Measurements from ENCODE around the gene NTRK1. TPM values are rescaled to one million over a fixed set of nuclear protein-coding genes. Genes with fewer than 3 reads are reported as not detected.

The NTRK1 gene
- total and polyA plus RNA-seq, 9 donors: 0.35 to 1.9 (median 0.88) TPM

GRCh38 chr1:156816561-156817328 is 43.9 kb upstream of the NTRK1 start, which contains the start of gene SH2D2A:
Gene SH2D2A, minus strand, starts transcription at chr1:156816848. Its CDS starts 140 bp downstream, at chr1:156816708.
- H3K27ac ChIP-seq (ENCODE audit: low read length): peak within 1 kb of the TSS; percentile 23
- 100% methylated on average over 1 of the region's 10 CpGs for WGBS (ENCODE audit: insufficient coverage)

GRCh38 chr1:156821801-156822200 is 38.9 kb upstream of the NTRK1 start:
- H3K4me1 ChIP-seq (ENCODE audit: control insufficient read depth, insufficient read depth, low read length): peaks cover 5% of the 10 kb centered on the region
- no peak overlapping the region for H3K4me3 ChIP-seq (ENCODE audit: low read length)
- peaks cover 6% of the 10 kb centered on the region for H3K27me3 ChIP-seq (ENCODE audit: control insufficient read depth, insufficient read depth, low read length)
- H3K9me3 ChIP-seq (replicated peaks; ENCODE audit: control insufficient read depth, low read depth, low read length): no peaks in the 10 kb centered on the region
- H3K27ac ChIP-seq (ENCODE audit: low read length): no peak overlapping the region
- WGBS (ENCODE audit: insufficient coverage): no CpG with 5 or more reads among the region's 4 CpGs
- no peak for DNase-seq
- H3K36me3 ChIP-seq (ENCODE audit: control insufficient read depth, insufficient read depth, low read length): no peaks in the 10 kb centered on the region

More at GRCh38 chr1:156816561-156817328, 43.9 kb upstream of the NTRK1 start, which contains the start of gene SH2D2A:
- H3K4me1 ChIP-seq (ENCODE audit: control insufficient read depth, insufficient read depth, low read length): peaks cover 43% of the 10 kb centered on the region
- peaks cover 23% of the 10 kb centered on the region for H3K27me3 ChIP-seq (ENCODE audit: control insufficient read depth, insufficient read depth, low read length)
- DNase-seq: peak; percentile 77
- no peaks in the 10 kb centered on the region for H3K36me3 ChIP-seq (ENCODE audit: control insufficient read depth, insufficient read depth, low read length)
- H3K9me3 ChIP-seq (replicated peaks; ENCODE audit: control insufficient read depth, low read depth, low read length): no peaks in the 10 kb centered on the region
- H3K4me3 ChIP-seq (ENCODE audit: low read length): peak within 1 kb of the TSS; percentile 4

- no peak overlapping the region for H3K27ac ChIP-seq (ENCODE audit: low read length)
- H3K4me1 ChIP-seq (ENCODE audit: control insufficient read depth, insufficient read depth, low read length): no peaks in the 10 kb centered on the region
- no peak for DNase-seq
- peaks cover 8% of the 10 kb centered on the region for H3K27me3 ChIP-seq (ENCODE audit: control insufficient read depth, insufficient read depth, low read length)
- WGBS (ENCODE audit: insufficient coverage): no CpG with 5 or more reads among the region's 1 CpG
- H3K4me3 ChIP-seq (ENCODE audit: low read length): no peak overlapping the region
- no peaks in the 10 kb centered on the region for H3K9me3 ChIP-seq (replicated peaks; ENCODE audit: control insufficient read depth, low read depth, low read length)
- no peaks in the 10 kb centered on the region for H3K36me3 ChIP-seq (ENCODE audit: control insufficient read depth, insufficient read depth, low read length)
These were observed 38.0 kb upstream of the NTRK1 start for GRCh38 chr1:156822680-156823079.

GRCh38 chr1:156823210-156823790 is 37.4 kb upstream of the NTRK1 start:
- Histone ChIP-seq H3K9me3 (replicated peaks; ENCODE audit: control insufficient read depth, low read depth, low read length) (no peaks in the 10 kb centered on the region), H3K27me3 (ENCODE audit: control insufficient read depth, insufficient read depth, low read length) (peaks cover 9% of the 10 kb centered on the region), H3K4me3 (ENCODE audit: low read length) (no peak overlapping the region), H3K36me3 (ENCODE audit: control insufficient read depth, insufficient read depth, low read length) (no peaks in the 10 kb centered on the region), H3K4me1 (ENCODE audit: control insufficient read depth, insufficient read depth, low read length) (no peaks in the 10 kb centered on the region), H3K27ac (ENCODE audit: low read length) (no peak overlapping the region)
- no peak for DNase-seq
- 60% methylated on average over 1 of the region's 5 CpGs for WGBS (ENCODE audit: insufficient coverage)

- peaks cover 18% of the 10 kb centered on the region for H3K27me3 ChIP-seq (ENCODE audit: control insufficient read depth, insufficient read depth, low read length)
- no peak overlapping the region for H3K4me3 ChIP-seq (ENCODE audit: low read length)
- no peaks in the 10 kb centered on the region for H3K4me1 ChIP-seq (ENCODE audit: control insufficient read depth, insufficient read depth, low read length)
- H3K36me3 ChIP-seq (ENCODE audit: control insufficient read depth, insufficient read depth, low read length): no peaks in the 10 kb centered on the region
- WGBS (ENCODE audit: insufficient coverage): no CpG with 5 or more reads among the region's 1 CpG
- H3K9me3 ChIP-seq (replicated peaks; ENCODE audit: control insufficient read depth, low read depth, low read length): no peaks in the 10 kb centered on the region
- no peak overlapping the region for H3K27ac ChIP-seq (ENCODE audit: low read length)
- peak; percentile 58 for DNase-seq
These were observed 34.0 kb upstream of the NTRK1 start for GRCh38 chr1:156826630-156827029.

- Histone ChIP-seq H3K27me3 (ENCODE audit: control insufficient read depth, insufficient read depth, low read length) (peaks cover 22% of the 10 kb centered on the region), H3K36me3 (ENCODE audit: control insufficient read depth, insufficient read depth, low read length) (no peaks in the 10 kb centered on the region), H3K4me3 (ENCODE audit: low read length) (no peak overlapping the region), H3K4me1 (ENCODE audit: control insufficient read depth, insufficient read depth, low read length) (no peaks in the 10 kb centered on the region), H3K9me3 (replicated peaks; ENCODE audit: control insufficient read depth, low read depth, low read length) (no peaks in the 10 kb centered on the region), H3K27ac (ENCODE audit: low read length) (no peak overlapping the region)
- no peak for DNase-seq
- 68% methylated on average over 7 of the region's 18 CpGs for WGBS (ENCODE audit: insufficient coverage)
These were observed 32.1 kb upstream of the NTRK1 start for GRCh38 chr1:156828400-156829124.

- no peaks in the 10 kb centered on the region for H3K4me1 ChIP-seq (ENCODE audit: control insufficient read depth, insufficient read depth, low read length)
- H3K36me3 ChIP-seq (ENCODE audit: control insufficient read depth, insufficient read depth, low read length): no peaks in the 10 kb centered on the region
- no peak for DNase-seq
- no peak overlapping the region for H3K4me3 ChIP-seq (ENCODE audit: low read length)
- no peak overlapping the region for H3K27ac ChIP-seq (ENCODE audit: low read length)
- peaks cover 48% of the 10 kb centered on the region for H3K27me3 ChIP-seq (ENCODE audit: control insufficient read depth, insufficient read depth, low read length)
- no peaks in the 10 kb centered on the region for H3K9me3 ChIP-seq (replicated peaks; ENCODE audit: control insufficient read depth, low read depth, low read length)
- 45% methylated on average over 4 of the region's 5 CpGs for WGBS (ENCODE audit: insufficient coverage)
These were observed 28.2 kb upstream of the NTRK1 start for GRCh38 chr1:156832434-156832833.

- peaks cover 49% of the 10 kb centered on the region for H3K27me3 ChIP-seq (ENCODE audit: control insufficient read depth, insufficient read depth, low read length)
- WGBS (ENCODE audit: insufficient coverage): no CpG with 5 or more reads among the region's 2 CpGs
These were observed 27.1 kb upstream of the NTRK1 start for GRCh38 chr1:156833603-156834002.

GRCh38 chr1:156834322-156834721 is 26.3 kb upstream of the NTRK1 start:
- H3K4me1 ChIP-seq (ENCODE audit: control insufficient read depth, insufficient read depth, low read length): no peaks in the 10 kb centered on the region
- DNase-seq: no peak
- 43% methylated on average over 1 of the region's 3 CpGs for WGBS (ENCODE audit: insufficient coverage)
- no peak overlapping the region for H3K27ac ChIP-seq (ENCODE audit: low read length)
- H3K4me3 ChIP-seq (ENCODE audit: low read length): no peak overlapping the region
- H3K36me3 ChIP-seq (ENCODE audit: control insufficient read depth, insufficient read depth, low read length): no peaks in the 10 kb centered on the region
- H3K9me3 ChIP-seq (replicated peaks; ENCODE audit: control insufficient read depth, low read depth, low read length): no peaks in the 10 kb centered on the region
- peaks cover 53% of the 10 kb centered on the region for H3K27me3 ChIP-seq (ENCODE audit: control insufficient read depth, insufficient read depth, low read length)

More at GRCh38 chr1:156833603-156834002, 27.1 kb upstream of the NTRK1 start:
- Histone ChIP-seq H3K36me3 (ENCODE audit: control insufficient read depth, insufficient read depth, low read length) (no peaks in the 10 kb centered on the region), H3K4me1 (ENCODE audit: control insufficient read depth, insufficient read depth, low read length) (no peaks in the 10 kb centered on the region), H3K27ac (ENCODE audit: low read length) (no peak overlapping the region), H3K9me3 (replicated peaks; ENCODE audit: control insufficient read depth, low read depth, low read length) (no peaks in the 10 kb centered on the region), H3K4me3 (ENCODE audit: low read length) (no peak overlapping the region)
- no peak for DNase-seq

GRCh38 chr1:156836041-156836654 is 24.5 kb upstream of the NTRK1 start:
- Histone ChIP-seq H3K27me3 (ENCODE audit: control insufficient read depth, insufficient read depth, low read length) (peaks cover 66% of the 10 kb centered on the region), H3K4me1 (ENCODE audit: control insufficient read depth, insufficient read depth, low read length) (no peaks in the 10 kb centered on the region), H3K36me3 (ENCODE audit: control insufficient read depth, insufficient read depth, low read length) (no peaks in the 10 kb centered on the region), H3K4me3 (ENCODE audit: low read length) (no peak overlapping the region), H3K27ac (ENCODE audit: low read length) (no peak overlapping the region), H3K9me3 (replicated peaks; ENCODE audit: control insufficient read depth, low read depth, low read length) (no peaks in the 10 kb centered on the region)
- WGBS (ENCODE audit: insufficient coverage): 40% methylated on average over 5 of the region's 5 CpGs
- no peak for DNase-seq
